Spinal cord (tissue), 10 donors: ENCODE results near the gene ADCYAP1. TPM values are rescaled to one million over a fixed set of nuclear protein-coding genes. Genes with fewer than 3 reads are reported as not detected.
A peak's percentile ranks its signal among the peaks of the same experiment; 100 is the strongest.

ENCODE experiments used
- DNase-seq, 6 donors: peaks; one replicate each; pipeline versions ENCODE4 v3.0.0 to v3.0.0-alpha.2; 2013 to 2015; ENCODE audit warnings: low spot score in 6 of 6, low read depth in 4 of 6
- H3K27ac ChIP-seq: one replicate; pipeline ENCODE4 v1.5.1; 2013; ENCODE audit warnings: low read depth, low read length, control low read depth
- H3K27me3 ChIP-seq: one replicate; pipeline ENCODE4 v1.6.1; 2013; ENCODE audit warnings: low read length; ENCODE audit not compliant: control insufficient read depth, insufficient read depth
- H3K36me3 ChIP-seq: one replicate; pipeline ENCODE4 v1.6.1; 2013; ENCODE audit warnings: low read length; ENCODE audit not compliant: control insufficient read depth, insufficient read depth
- H3K4me1 ChIP-seq: one replicate; pipeline ENCODE4 v1.6.1; 2013; ENCODE audit warnings: low read length; ENCODE audit not compliant: control insufficient read depth, insufficient read depth
- H3K4me3 ChIP-seq: one replicate; pipeline ENCODE4 v1.5.1; 2013; ENCODE audit warnings: low read depth, low read length, control low read depth
- H3K9me3 ChIP-seq: one replicate; pipeline ENCODE4 v1.6.1; 2013; ENCODE audit warnings: low read length; ENCODE audit not compliant: control insufficient read depth, insufficient read depth
- WGBS: methylation state at CpG from one replicate; pipeline ENCODE4 v1.1.5; 2013; ENCODE audit warnings: missing lambda C conversion rate; ENCODE audit not compliant: insufficient coverage; 5-methylcytosine and 5-hydroxymethylcytosine counted together
- polyA plus RNA-seq, 2 donors: library from polyadenylated mRNA; unstranded; fragments of 120-200 nt; gene quantifications; one replicate each; pipeline ENCODE4 v1.2.1, GENCODE V29; 2013; ENCODE audit not compliant: insufficient read length in 2 of 2
- total RNA-seq, 2 donors: library from RNA; depleted of rRNA in 1 of 2; stranded (reverse); fragments of 120-200 nt in 1 of 2; fragments of >200 nt in 1 of 2; gene quantifications; one replicate each; pipeline versions ENCODE4 v1.2.3 to v1.2.4, GENCODE V29; 2013 to 2014
- donor health status: healthy.

The ADCYAP1 gene
- total and polyA plus RNA-seq, 4 donors = 5.0 to 21.3 (median 13.7) TPM

- H3K27ac ChIP-seq = no peak overlapping the region
- H3K4me1 ChIP-seq = peaks cover 2% of the 10 kb centered on the region
- no peaks in the 10 kb centered on the region for H3K9me3 ChIP-seq
- H3K4me3 ChIP-seq = no peak overlapping the region
- no peaks in the 10 kb centered on the region for H3K36me3 ChIP-seq
- no peaks in the 10 kb centered on the region for H3K27me3 ChIP-seq
- whole genome bisulfite sequencing = no CpG with 5 or more reads among the region's 1 CpG
- DNase-seq = no peak
Measured at GRCh38 chr18:926946-927345, 22.3 kb downstream of the ADCYAP1 start.

GRCh38 chr18:933082-933481 is 28.4 kb downstream of the ADCYAP1 start:
- Histone ChIP-seq H3K27me3 (no peaks in the 10 kb centered on the region), H3K9me3 (no peaks in the 10 kb centered on the region), H3K4me1 (no peaks in the 10 kb centered on the region), H3K4me3 (no peak overlapping the region), H3K36me3 (no peaks in the 10 kb centered on the region), H3K27ac (no peak overlapping the region)
- 50% methylated on average over 1 of the region's 2 CpGs for WGBS
- DNase-seq = no peak

GRCh38 chr18:934518-935133 is 30.0 kb downstream of the ADCYAP1 start:
- DNase-seq = peak in 2 of 6 donors; percentile 53 to 85
- H3K27ac ChIP-seq = no peak overlapping the region
- H3K36me3 ChIP-seq = no peaks in the 10 kb centered on the region
- 25% methylated on average over 6 of the region's 8 CpGs for WGBS
- no peaks in the 10 kb centered on the region for H3K27me3 ChIP-seq
- no peaks in the 10 kb centered on the region for H3K4me1 ChIP-seq
- no peak overlapping the region for H3K4me3 ChIP-seq
- H3K9me3 ChIP-seq = no peaks in the 10 kb centered on the region

DNA sequence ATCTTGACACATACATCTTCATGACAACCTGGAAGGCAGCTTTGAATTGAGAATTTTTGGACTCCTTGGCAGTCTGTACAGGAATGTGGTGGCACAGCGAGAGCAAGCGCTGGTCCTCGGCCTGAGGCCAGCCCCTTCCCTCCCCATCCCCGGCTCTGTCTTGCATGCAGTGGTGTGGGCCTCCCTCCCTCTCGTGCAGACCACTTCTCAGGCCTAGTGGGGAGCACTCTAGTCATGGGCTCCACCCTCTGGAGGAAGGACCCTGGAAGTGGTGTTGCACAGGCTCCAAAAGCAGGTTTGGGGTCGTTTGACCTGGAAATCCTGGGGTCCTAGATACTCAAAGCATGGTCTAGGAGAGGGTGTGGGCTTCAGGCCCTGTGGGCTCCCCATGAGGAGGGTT is 32.3 kb downstream of the ADCYAP1 start:
- 83% methylated on average over 4 of the region's 6 CpGs for WGBS
- no peaks in the 10 kb centered on the region for H3K27me3 ChIP-seq
- no peak overlapping the region for H3K4me3 ChIP-seq

GRCh38 chr18:939166-939565 is 34.5 kb downstream of the ADCYAP1 start:
- no peak for DNase-seq
- 0% methylated on average over 1 of the region's 4 CpGs for WGBS
- H3K9me3 ChIP-seq = no peaks in the 10 kb centered on the region
- no peak overlapping the region for H3K4me3 ChIP-seq
- H3K27me3 ChIP-seq = no peaks in the 10 kb centered on the region
- H3K36me3 ChIP-seq = no peaks in the 10 kb centered on the region
- no peaks in the 10 kb centered on the region for H3K4me1 ChIP-seq
- no peak overlapping the region for H3K27ac ChIP-seq

More for the DNA sequence above, 32.3 kb downstream of the ADCYAP1 start:
- H3K9me3 ChIP-seq = no peaks in the 10 kb centered on the region
- H3K36me3 ChIP-seq = no peaks in the 10 kb centered on the region
- no peak overlapping the region for H3K27ac ChIP-seq
- H3K4me1 ChIP-seq = no peaks in the 10 kb centered on the region
- DNase-seq = no peak

DNA sequence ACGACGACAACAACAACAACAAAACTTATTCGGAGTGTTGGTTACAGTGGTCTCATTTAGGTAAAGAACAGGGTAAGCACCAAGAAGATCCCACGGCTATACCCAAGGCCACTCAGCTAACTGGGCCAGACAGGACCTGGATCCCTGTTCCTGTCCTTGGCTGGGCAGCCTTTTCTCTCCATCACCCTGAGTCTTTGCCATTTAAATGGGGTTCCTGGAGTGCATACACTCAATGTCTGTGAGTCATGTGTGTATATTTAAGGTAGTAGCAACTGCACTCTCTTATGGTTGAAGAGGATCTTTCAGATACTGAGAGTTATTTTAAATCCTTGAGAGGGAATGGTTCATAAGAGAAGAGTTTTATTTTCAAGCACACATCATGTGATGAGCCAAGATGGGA is 35.3 kb downstream of the ADCYAP1 start:
- no peaks in the 10 kb centered on the region for H3K36me3 ChIP-seq
- WGBS = no CpG with 5 or more reads among the region's 4 CpGs
- no peak for DNase-seq

GRCh38 chr18:941331-941730 is 36.7 kb downstream of the ADCYAP1 start:
- Histone ChIP-seq H3K4me1 (no peaks in the 10 kb centered on the region), H3K27me3 (no peaks in the 10 kb centered on the region), H3K27ac (no peak overlapping the region), H3K9me3 (no peaks in the 10 kb centered on the region), H3K36me3 (no peaks in the 10 kb centered on the region), H3K4me3 (no peak overlapping the region)
- DNase-seq = no peak
- no CpG with 5 or more reads among the region's 2 CpGs for WGBS

More for the DNA sequence above, 35.3 kb downstream of the ADCYAP1 start:
- no peak overlapping the region for H3K4me3 ChIP-seq
- no peaks in the 10 kb centered on the region for H3K9me3 ChIP-seq
- no peak overlapping the region for H3K27ac ChIP-seq
- H3K4me1 ChIP-seq = no peaks in the 10 kb centered on the region
- H3K27me3 ChIP-seq = no peaks in the 10 kb centered on the region

DNA sequence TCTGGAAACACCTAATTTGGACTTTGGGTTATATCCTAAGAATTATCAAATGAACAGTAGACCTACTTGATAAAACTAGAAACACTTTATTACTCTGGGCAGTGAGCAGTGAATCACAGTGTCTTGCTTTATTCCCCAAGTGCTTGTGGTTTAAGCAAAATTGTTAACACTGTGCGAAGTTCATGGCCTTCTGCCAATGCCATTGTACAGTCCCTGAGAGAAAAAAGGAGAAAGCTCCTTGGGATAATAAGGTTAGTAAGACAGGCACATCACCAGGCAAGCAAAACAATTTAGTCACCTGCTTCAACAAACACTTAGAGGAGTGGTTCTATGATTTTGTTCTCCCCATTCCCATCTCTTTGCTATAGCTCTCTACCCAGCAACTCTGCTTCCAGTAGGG is 39.8 kb downstream of the ADCYAP1 start:
- Histone ChIP-seq H3K4me1 (no peaks in the 10 kb centered on the region), H3K9me3 (no peaks in the 10 kb centered on the region), H3K27me3 (no peaks in the 10 kb centered on the region), H3K4me3 (no peak overlapping the region), H3K27ac (no peak overlapping the region), H3K36me3 (no peaks in the 10 kb centered on the region)
- no CpG with 5 or more reads among the region's 1 CpG for WGBS
- DNase-seq = peak in 3 of 6 donors; percentile 4 to 34 (median 13)

- 79% methylated on average over 8 of the region's 9 CpGs for whole genome bisulfite sequencing
- Histone ChIP-seq H3K36me3 (no peaks in the 10 kb centered on the region), H3K27ac (no peak overlapping the region), H3K9me3 (no peaks in the 10 kb centered on the region), H3K4me1 (no peaks in the 10 kb centered on the region), H3K27me3 (no peaks in the 10 kb centered on the region), H3K4me3 (no peak overlapping the region)
- DNase-seq = no peak
Measured at GRCh38 chr18:949724-950631, 45.3 kb downstream of the ADCYAP1 start.
